Measurements from ENCODE around the gene FAM107B.

GRCh38 chr10:14773551-14774213, 1.0 kb downstream of the FAM107B start:
- TF ChIP-seq SP1 (IDR thresholded peaks at IDR 0.05; ENCODE audit: low read depth, low read length): no peak
- no peak for TF ChIP-seq CTCF (IDR thresholded peaks at IDR 0.05; ENCODE audit: control extremely low read depth in 1 of 3, insufficient read depth in 1 of 3, low read depth in 1 of 3, low read length in 3 of 3)
- TF ChIP-seq CHD1 (IDR thresholded peaks at IDR 0.05; ENCODE audit: low read depth, low read length): no peak
- no peak for TF ChIP-seq SP4 (IDR thresholded peaks at IDR 0.05; ENCODE audit: low read length)
- no peak for TF ChIP-seq EP300 (IDR thresholded peaks at IDR 0.05; ENCODE audit: borderline replicate concordance in 1 of 2, low read depth in 2 of 2, low read length in 2 of 2)
- TF ChIP-seq POLR2A (IDR thresholded peaks at IDR 0.05; ENCODE audit: control extremely low read depth in 1 of 2, low read depth in 2 of 2, low read length in 2 of 2): no peak
- TF ChIP-seq RFX5 (IDR thresholded peaks at IDR 0.05; ENCODE audit: borderline replicate concordance, low read depth, low read length): no peak
- TF ChIP-seq EGR1 (IDR thresholded peaks at IDR 0.05; ENCODE audit: borderline replicate concordance, low read depth, low read length): no peak
- no peak for TF ChIP-seq CHD7 (IDR thresholded peaks at IDR 0.05; ENCODE audit: insufficient replicate concordance, low read length)
- TF ChIP-seq JUN (IDR thresholded peaks at IDR 0.05; ENCODE audit: low read depth, low read length): no peak
- no peak for TF ChIP-seq TBP (IDR thresholded peaks at IDR 0.05; ENCODE audit: low read depth, low read length)
- TF ChIP-seq HDAC6 (IDR thresholded peaks at IDR 0.05; ENCODE audit: low read depth, low read length): no peak

Measured in H1 (cell line).